ENCODE results near the gene GCH1.
A peak's percentile ranks its signal among the peaks of the same experiment; 100 is the strongest.
"Not testable (repeated sequence)": the region's sequence is repeated elsewhere in the genome, so short reads cannot be mapped to it uniquely, and the experiment has no call there.

Gene GCH1

DNA sequence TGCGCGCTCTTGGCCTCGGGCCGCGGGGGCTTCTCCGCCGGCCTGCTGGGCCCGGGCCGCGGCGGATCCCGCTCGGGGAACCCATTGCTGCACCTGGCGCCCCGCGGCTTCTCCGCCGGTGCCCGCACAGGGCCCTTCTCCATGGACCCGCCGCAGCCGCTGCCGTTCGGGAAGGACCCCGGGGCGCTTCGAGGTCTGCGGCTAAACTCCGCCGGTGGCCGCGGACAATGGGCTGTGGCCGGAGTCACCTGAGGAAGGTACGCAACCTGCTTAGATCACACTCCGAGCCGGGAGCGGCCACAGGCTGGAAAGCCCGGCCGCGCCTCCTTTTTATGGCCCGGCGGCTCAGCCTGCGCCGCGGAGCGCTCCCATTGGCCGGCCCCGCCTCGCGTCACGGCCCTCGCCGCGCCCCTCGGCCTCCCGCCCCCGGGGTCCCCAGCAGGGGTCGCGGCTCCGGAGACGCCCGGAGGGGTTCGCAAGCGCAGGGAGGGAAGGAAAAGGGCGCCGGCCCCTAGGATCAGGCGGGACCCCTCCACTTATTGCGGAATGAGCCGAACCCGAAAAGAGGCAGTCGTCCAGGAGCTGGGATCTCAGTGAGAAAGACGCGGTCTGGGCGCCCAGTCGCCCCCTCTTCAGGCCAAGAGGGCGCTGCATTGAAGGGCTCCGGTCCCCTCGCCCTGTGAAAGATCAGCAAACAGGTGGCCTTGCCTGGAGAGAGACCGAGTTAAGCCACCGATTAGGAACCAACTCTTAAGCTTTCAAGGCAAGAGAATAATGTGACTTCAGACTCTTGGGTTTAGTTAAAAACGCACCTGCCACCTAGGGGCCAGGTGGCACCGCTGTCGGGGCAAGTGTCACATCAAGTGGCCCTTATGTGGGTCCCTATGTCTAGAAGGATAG is at the start of gene GCH1:
TSS of gene GCH1 (minus strand) at position 306 of the 900 bp plus-strand sequence. CDS start at position 143, 163 bp downstream.
- peak; percentile 76 for DNase-seq

DNA sequence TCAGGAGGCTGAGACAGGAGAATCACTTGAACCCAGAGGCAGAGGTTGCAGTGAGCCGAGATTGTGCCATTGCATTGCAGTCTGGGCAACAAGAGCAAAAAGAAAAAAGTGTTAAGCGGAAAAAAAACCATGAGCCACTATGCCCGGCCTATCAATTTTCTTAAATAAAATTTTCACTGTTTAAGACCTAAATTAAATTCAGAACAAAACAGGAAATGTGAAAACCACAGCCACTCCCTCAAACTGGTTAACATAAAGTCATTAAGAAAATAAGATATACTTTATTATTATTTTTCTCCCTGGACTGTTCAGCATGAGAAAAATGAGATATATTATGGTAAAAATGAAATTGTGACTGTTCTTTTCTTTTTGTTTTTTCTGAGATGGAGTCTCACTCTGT is 44.6 kb upstream of the GCH1 start:
- no peak for DNase-seq

- no peak for DNase-seq
Measured at GRCh38 chr14:54946500-54946899, 43.9 kb upstream of the GCH1 start.

GRCh38 chr14:54944737-54945391 is 42.2 kb upstream of the GCH1 start:
- no peak for DNase-seq

DNA sequence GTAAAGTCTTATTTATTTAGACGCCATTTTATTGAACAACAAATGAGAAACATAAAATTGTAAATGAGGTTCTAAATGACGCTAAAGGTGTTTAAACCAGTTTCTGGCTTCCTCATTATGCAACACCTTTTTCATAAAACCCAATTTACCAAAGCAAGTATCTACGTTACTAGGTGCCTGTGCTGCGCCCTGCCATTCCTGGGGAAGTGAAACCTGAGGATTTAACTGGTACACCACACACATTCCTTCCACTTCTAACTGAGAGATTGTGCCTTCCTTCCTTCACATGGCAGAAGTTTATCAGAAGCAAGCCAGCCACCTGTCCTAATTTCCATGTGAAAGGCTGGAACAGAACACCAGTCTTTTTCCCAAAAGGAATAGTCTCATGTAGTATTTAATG is 40.3 kb upstream of the GCH1 start:
- no peak for DNase-seq

GRCh38 chr14:54936816-54937215 is 34.2 kb upstream of the GCH1 start:
- no peak for DNase-seq

GRCh38 chr14:54935958-54936357 is 33.3 kb upstream of the GCH1 start:
- no peak for DNase-seq

GRCh38 chr14:54935100-54935499 is 32.5 kb upstream of the GCH1 start:
- DNase-seq: no peak

GRCh38 chr14:54933006-54933405 is 30.4 kb upstream of the GCH1 start:
- DNase-seq: no peak

DNA sequence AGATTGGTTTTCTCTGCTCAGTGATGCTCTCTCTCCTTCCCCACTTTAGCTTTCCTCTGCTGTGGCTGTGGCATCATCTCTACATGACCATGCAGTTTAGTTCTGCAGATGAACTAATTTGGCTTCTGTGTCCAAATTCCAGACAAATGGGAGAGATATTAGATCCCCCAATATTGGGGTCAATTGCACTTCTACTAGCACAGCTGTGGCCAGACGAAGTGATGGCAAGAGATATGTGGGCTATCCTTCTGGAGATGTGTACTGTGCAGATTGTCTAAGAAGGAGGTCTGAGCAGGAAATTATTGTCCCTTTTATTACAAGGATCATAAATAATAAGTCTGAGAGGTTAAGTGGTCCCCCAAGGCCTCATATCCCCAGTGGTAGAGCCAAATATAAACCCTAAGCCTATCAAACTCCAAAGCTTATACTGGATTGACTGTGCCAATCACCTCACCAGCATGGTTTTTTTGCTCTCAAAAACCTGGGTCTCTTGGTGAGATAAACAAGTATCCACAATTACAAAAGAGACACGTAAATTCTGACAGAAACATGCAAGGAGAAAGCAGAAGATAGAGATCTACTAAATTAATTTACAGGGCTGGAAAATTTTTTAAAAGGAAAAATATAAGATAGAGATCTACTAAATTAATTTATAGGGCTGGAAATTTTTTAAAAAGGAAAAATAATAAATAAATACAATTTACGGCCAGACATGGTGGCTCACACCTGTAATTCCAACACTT is 29.1 kb upstream of the GCH1 start:
- DNase-seq: no peak

GRCh38 chr14:54931101-54931500 is 28.5 kb upstream of the GCH1 start:
- no peak for DNase-seq

GRCh38 chr14:54929556-54929955 is 26.9 kb upstream of the GCH1 start:
- no peak for DNase-seq

GRCh38 chr14:54928216-54928615 is 25.6 kb upstream of the GCH1 start:
- DNase-seq: no peak

DNA sequence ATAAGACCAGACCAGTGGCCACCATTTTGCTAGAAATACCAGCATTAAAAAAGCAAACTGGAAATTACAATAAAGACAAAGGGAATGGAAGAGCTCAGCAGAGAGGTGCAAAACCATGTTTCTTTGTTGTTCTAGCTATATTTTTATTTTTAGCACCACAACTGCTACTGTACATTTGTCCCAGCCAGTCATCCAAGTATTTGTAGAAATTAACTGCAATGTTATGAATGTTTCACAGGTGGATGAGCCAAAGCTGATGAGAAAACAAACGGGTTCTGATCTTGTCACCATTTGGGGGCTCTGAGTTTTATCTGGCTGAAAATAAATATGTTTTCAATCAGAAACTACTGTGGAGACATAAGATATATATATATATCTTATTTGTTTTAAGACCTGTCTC is 24.9 kb upstream of the GCH1 start:
- no peak for DNase-seq

- DNase-seq: not testable (repeated sequence)
Measured at GRCh38 chr14:54926570-54926969, 23.9 kb upstream of the GCH1 start.

- DNase-seq: no peak
Measured at GRCh38 chr14:54922598-54922997, 20.0 kb upstream of the GCH1 start.

DNA sequence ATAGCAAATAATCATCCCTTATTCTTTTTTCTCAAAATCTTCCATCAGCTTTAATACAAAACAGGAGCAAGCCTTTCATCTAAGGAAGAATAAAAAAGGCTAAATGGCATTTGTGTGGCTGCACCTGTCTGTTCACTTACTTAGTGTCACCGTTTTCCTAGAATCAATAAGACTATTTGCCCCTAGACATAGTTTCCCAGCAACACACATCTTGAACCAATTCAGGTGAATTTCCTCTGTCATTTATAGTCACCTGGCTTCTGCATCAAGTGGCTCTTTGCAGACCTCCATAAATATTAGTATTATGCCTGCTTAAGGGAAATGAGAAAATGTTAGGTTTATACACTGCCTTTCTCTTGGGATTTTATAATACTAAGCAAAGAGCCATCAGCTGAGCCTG is 17.4 kb upstream of the GCH1 start:
- no peak for DNase-seq

DNA sequence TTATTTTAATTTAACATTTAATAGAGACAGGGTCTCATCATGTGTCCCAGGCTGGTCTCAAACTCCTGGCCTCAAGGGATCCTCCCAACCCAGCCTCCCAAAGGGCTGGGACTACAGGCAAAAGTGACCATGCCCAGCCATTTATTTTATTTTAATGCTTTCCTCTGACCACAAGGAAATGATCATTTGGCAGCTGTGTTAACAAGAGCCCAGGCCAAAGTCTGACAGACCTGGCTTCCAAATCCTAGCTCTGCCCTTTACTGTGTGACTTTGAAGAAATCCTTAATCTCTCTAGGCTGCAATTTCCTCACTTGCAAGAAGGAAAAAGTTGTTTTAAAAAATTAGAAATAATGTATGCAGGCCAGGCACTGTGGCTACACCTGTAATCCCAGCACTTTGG is 16.7 kb upstream of the GCH1 start:
- DNase-seq: no peak

DNA sequence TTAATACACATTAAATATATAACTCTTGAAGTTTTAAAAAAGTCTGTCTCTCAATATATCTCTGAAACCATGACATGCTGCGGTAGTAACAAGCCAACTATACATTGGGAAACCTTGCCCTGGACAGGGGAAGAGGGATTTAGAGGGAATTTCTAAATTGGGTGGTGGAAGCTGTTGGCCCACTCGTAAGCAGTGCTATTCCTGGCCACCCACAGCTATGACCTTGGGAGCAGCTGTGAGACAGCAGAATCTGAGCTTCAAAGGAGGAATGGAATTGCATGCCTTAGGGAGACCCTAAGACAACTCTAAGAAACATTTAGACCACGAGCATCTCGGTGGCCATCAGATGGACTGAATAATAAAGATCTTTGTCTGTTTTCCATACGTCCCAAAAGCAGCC is 15.8 kb upstream of the GCH1 start:
- DNase-seq: no peak

DNA sequence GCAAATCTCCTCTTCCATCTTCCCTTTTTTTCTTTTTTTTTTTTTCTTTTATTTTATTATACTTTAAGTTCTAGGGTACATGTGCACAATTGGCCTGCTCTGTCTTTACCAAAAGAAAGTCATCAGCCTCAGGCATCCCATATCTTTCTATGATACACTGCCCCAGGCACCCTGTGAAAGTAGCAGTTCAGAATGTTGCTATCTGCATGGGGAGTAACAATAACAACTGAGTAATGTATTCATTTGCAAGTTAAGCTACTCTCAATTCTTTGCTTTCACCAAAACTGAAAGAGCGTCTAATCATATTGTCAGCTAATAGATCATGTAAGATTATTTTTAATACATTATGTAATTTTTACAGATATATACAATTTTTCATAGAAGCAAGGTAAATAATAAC is 13.5 kb upstream of the GCH1 start:
- no peak for DNase-seq

DNA sequence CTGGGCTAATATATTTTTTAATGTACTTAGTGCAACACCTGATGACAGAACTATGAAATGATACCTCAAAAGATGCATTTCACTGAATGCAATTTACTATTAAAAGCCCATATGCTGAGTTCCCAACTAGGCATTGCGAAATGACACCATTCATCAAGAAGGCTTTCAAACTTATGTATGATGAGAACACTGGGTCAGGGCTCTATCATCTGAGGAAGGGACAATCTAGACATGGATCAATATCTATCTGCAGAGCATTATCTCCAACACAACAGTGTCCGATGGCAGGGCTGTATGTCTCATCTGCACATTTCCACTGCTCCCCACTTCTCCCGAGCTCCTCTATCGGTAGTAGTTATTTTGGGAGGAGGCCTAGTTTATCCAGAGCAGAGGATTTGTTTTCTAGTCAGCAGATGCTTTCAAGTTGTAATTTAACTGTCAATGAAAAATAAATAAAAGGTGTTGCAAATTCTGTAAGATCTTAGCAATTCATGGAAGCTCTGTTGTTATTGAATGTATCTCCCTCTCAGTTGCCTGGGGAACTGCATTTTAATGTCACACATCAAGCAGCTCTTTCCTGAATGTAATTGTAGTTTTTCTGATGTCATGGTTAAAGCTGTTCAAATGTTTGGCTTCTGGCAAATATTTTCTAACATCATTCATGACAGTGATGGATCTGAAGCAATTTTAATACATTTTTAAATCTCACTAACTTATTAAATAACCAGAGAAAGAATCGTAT is 7.4 kb upstream of the GCH1 start:
- DNase-seq: no peak

- DNase-seq: not testable (repeated sequence)
Measured at GRCh38 chr14:54908973-54909372, 6.3 kb upstream of the GCH1 start.

GRCh38 chr14:54908190-54908589 is 5.6 kb upstream of the GCH1 start:
- DNase-seq: no peak
